WTC11 (cell line): Measurements from ENCODE around the gene USP2.

Experiments
- CREB1 ChIP-seq: sonication (generic); formaldehyde crosslinking; IDR thresholded peaks from 2 replicates; pipeline ENCODE4 v1.8.0; 2023; ENCODE audit warnings: mild to moderate bottlenecking, missing genetic modification reagents
- ESRRA ChIP-seq: sonication (generic); formaldehyde crosslinking; IDR thresholded peaks from 2 replicates; pipeline ENCODE4 v1.8.1; 2022; ENCODE audit warnings: mild to moderate bottlenecking, missing genetic modification reagents, borderline replicate concordance
- ETV6 ChIP-seq: sonication (generic); formaldehyde crosslinking; IDR thresholded peaks from 2 replicates; pipeline ENCODE4 v1.8.1; 2022; ENCODE audit warnings: mild to moderate bottlenecking, missing genetic modification reagents
- GABPB1 ChIP-seq: sonication (generic); formaldehyde crosslinking; IDR thresholded peaks from 2 replicates; pipeline ENCODE4 v1.8.1; 2023; ENCODE audit warnings: mild to moderate bottlenecking, missing genetic modification reagents
- NFYB ChIP-seq: sonication (generic); formaldehyde crosslinking; conservative IDR thresholded peaks from 2 replicates; pipeline ENCODE4 v1.8.0; 2022; ENCODE audit warnings: low read depth, missing genetic modification reagents
- NR1H2 ChIP-seq: sonication (generic); formaldehyde crosslinking; IDR thresholded peaks from 2 replicates; pipeline ENCODE4 v1.9.0; 2021; ENCODE audit warnings: mild to moderate bottlenecking, moderate library complexity, missing genetic modification reagents
- OVOL2 ChIP-seq: fragments of 250-450 bp; sonication (Bioruptor Pico); IDR thresholded peaks from 2 replicates; pipeline ENCODE4 v1.9.0; 2021; ENCODE audit warnings: mild to moderate bottlenecking, borderline replicate concordance
- TEAD4 ChIP-seq: sonication (generic); formaldehyde crosslinking; IDR thresholded peaks from 2 replicates; pipeline ENCODE4 v1.8.0; 2022; ENCODE audit warnings: mild to moderate bottlenecking, missing genetic modification reagents
- TP53 ChIP-seq: sonication (generic); formaldehyde crosslinking; IDR thresholded peaks from 2 replicates; pipeline ENCODE4 v1.8.1; 2023; ENCODE audit warnings: mild to moderate bottlenecking, missing genetic modification reagents
- TF ChIP-seq, protein P1 (sequence below): sonication (generic); formaldehyde crosslinking; IDR thresholded peaks from 2 replicates; pipeline ENCODE4 v1.8.1; 2023; ENCODE audit warnings: mild to moderate bottlenecking, missing genetic modification reagents, moderate library complexity
- TF ChIP-seq, protein P2 (sequence below): fragments of 200-600 bp; IDR thresholded peaks from 2 replicates; pipeline ENCODE4 v1.8.0; 2022; ENCODE audit warnings: antibody characterized with exemption
- TF ChIP-seq, protein P3 (sequence below): sonication (generic); formaldehyde crosslinking; IDR thresholded peaks from 2 replicates; pipeline ENCODE4 v1.8.0; 2022; ENCODE audit warnings: mild to moderate bottlenecking, missing genetic modification reagents
- TF ChIP-seq, protein P4 (sequence below): sonication (generic); formaldehyde crosslinking; IDR thresholded peaks from 2 replicates; pipeline ENCODE4 v1.8.0; 2023; ENCODE audit warnings: missing genetic modification reagents

DNA sequence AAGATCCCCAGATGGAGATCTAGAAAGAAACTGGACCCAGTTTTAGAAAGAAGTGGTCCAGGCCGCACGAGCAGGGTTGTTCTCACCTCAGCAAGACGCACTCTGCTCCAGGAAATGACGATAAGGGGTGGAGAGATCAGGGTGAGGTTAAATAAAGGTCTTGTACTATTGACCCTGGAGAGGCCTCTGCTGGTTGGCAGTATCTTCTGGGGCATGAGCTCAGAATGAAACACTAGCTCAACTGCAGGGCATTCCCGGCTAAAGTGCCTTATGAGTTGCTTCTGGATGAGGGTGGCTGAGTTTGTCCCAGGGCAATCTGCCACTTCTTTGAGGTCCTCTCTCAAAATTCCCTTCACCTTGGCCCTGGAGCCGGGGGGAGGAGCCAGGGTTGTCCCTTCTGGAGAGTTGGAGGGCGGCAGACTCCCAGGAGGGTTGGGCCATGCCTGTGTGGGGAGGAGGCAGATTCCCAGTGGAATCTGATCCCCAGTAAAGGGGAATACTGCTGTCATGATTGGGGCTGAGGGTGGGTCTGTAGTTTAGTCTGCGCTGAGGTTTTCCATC is 10.9 kb downstream of the USP2 start:
- TF ChIP-seq, protein P1, sequence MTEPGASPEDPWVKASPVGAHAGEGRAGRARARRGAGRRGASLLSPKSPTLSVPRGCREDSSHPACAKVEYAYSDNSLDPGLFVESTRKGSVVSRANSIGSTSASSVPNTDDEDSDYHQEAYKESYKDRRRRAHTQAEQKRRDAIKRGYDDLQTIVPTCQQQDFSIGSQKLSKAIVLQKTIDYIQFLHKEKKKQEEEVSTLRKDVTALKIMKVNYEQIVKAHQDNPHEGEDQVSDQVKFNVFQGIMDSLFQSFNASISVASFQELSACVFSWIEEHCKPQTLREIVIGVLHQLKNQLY (CRISPR knock-in tag), result no peak
- TF ChIP-seq, protein P2, sequence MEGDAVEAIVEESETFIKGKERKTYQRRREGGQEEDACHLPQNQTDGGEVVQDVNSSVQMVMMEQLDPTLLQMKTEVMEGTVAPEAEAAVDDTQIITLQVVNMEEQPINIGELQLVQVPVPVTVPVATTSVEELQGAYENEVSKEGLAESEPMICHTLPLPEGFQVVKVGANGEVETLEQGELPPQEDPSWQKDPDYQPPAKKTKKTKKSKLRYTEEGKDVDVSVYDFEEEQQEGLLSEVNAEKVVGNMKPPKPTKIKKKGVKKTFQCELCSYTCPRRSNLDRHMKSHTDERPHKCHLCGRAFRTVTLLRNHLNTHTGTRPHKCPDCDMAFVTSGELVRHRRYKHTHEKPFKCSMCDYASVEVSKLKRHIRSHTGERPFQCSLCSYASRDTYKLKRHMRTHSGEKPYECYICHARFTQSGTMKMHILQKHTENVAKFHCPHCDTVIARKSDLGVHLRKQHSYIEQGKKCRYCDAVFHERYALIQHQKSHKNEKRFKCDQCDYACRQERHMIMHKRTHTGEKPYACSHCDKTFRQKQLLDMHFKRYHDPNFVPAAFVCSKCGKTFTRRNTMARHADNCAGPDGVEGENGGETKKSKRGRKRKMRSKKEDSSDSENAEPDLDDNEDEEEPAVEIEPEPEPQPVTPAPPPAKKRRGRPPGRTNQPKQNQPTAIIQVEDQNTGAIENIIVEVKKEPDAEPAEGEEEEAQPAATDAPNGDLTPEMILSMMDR, result no peak
- TF ChIP-seq OVOL2 (CRISPR knock-in tag), result no peak
- TF ChIP-seq TEAD4 (CRISPR knock-in tag), result no peak
- no peak for TF ChIP-seq TP53 (CRISPR knock-in tag)
- no peak for TF ChIP-seq ETV6
- TF ChIP-seq, protein P3, sequence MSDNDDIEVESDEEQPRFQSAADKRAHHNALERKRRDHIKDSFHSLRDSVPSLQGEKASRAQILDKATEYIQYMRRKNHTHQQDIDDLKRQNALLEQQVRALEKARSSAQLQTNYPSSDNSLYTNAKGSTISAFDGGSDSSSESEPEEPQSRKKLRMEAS, result no peak
- TF ChIP-seq, protein P4, sequence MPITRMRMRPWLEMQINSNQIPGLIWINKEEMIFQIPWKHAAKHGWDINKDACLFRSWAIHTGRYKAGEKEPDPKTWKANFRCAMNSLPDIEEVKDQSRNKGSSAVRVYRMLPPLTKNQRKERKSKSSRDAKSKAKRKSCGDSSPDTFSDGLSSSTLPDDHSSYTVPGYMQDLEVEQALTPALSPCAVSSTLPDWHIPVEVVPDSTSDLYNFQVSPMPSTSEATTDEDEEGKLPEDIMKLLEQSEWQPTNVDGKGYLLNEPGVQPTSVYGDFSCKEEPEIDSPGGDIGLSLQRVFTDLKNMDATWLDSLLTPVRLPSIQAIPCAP, result no peak
- no peak for TF ChIP-seq NFYB (CRISPR knock-in tag)
- TF ChIP-seq ESRRA (CRISPR knock-in tag), result no peak
- TF ChIP-seq GABPB1 (CRISPR knock-in tag), result no peak
- no peak for TF ChIP-seq CREB1 (CRISPR knock-in tag)
- TF ChIP-seq NR1H2 (CRISPR knock-in tag), result no peak
